ENCODE results near the gene RICTOR.
A peak's percentile ranks its signal among the peaks of the same experiment; 100 is the strongest.

Gene RICTOR

GRCh38 chr5:39099831-39100230 lies 25.6 kb upstream of the RICTOR start:
- no peak for DNase-seq

GRCh38 chr5:39093352-39093751 lies 19.2 kb upstream of the RICTOR start:
- DNase-seq = no peak

- no peak for DNase-seq
Measured at GRCh38 chr5:39092581-39093351, 18.6 kb upstream of the RICTOR start.

GRCh38 chr5:39091940-39092580 lies 17.9 kb upstream of the RICTOR start:
- no peak for DNase-seq

- no peak for DNase-seq
Measured at GRCh38 chr5:39083968-39084367, 9.8 kb upstream of the RICTOR start.

GRCh38 chr5:39082995-39083394 lies 8.8 kb upstream of the RICTOR start:
- DNase-seq = no peak

- DNase-seq = peak; percentile 35
Measured at GRCh38 chr5:39080597-39081204, 6.5 kb upstream of the RICTOR start.

GRCh38 chr5:39080168-39080567 lies 6.0 kb upstream of the RICTOR start:
- DNase-seq = no peak

GRCh38 chr5:39079147-39079546 lies 4.9 kb upstream of the RICTOR start:
- DNase-seq = no peak

- no peak for DNase-seq
Measured at GRCh38 chr5:39076757-39077728, 2.8 kb upstream of the RICTOR start.

GRCh38 chr5:39076101-39076756 lies 2.0 kb upstream of the RICTOR start:
- no peak for DNase-seq

GRCh38 chr5:39073767-39074016 lies 507 bp downstream of the RICTOR start:
- DNase-seq = no peak

- DNase-seq = no peak
Measured at GRCh38 chr5:39072925-39073766, 1.1 kb downstream of the RICTOR start.

- no peak for DNase-seq
Measured at GRCh38 chr5:39068099-39068498, 6.1 kb downstream of the RICTOR start.

- no peak for DNase-seq
Measured at GRCh38 chr5:39064450-39064849, 9.7 kb downstream of the RICTOR start.

- DNase-seq = no peak
Measured at GRCh38 chr5:39063037-39063436, 11.2 kb downstream of the RICTOR start.

GRCh38 chr5:39062530-39062929 lies 11.7 kb downstream of the RICTOR start:
- DNase-seq = no peak

GRCh38 chr5:39062104-39062503 lies 12.1 kb downstream of the RICTOR start:
- no peak for DNase-seq

- no peak for DNase-seq
Measured at GRCh38 chr5:39059064-39059463, 15.1 kb downstream of the RICTOR start.

GRCh38 chr5:39058178-39058921 lies 15.8 kb downstream of the RICTOR start:
- no peak for DNase-seq

- DNase-seq = no peak
Measured at GRCh38 chr5:39057734-39058133, 16.5 kb downstream of the RICTOR start.
